NCI-H146 treated with DMSO at 0.1 percent for 48 hours (cell line): ENCODE results near the gene JARID2.
A peak's percentile ranks its signal among the peaks of the same experiment; 100 is the strongest.

ENCODE experiments used
- DNase-seq: peaks from one replicate; lab custom pipeline; 2025; ENCODE audit not compliant: unreplicated experiment; lab: John Stamatoyannopoulos, UW

Gene JARID2

DNA sequence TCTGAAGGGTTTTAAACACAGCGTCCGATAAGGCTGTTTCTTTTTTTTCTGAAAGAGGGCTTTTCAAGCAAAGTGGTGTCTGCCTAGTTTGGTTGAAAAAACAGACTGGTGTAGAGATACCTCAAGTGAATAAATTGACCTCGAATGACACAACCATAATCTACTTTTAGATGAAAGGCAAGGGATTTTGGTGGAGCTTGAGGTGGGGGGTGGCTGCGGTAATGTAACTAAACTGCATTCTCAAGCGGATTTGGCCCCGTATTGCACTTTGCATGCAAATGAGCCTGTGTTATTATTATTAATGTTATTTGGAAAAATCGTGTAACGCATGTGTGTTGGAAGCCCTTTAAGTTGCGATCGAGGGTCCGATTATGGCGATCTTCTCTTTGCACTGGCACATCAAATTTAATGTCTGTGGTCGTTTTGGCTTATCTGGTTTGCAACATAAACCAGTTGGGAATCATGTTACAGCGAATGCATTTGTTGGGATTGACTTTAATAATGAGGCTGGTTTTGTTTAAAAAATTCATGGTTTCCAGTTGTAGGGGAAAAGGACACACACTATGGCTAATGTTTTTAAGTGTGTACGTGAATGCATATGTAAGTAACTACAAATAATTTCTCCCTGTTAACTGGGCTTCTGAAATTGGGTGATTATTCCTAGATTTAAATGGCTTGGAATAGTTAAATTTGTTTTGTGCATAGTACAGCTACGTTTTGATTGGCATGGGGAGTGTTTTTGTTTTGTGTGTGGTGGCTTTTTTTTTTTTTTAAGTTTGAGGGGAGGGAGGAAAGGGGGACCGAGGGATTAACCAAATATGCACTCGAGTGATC lies 1.0 kb downstream of the JARID2 start:
- no peak for DNase-seq

DNA sequence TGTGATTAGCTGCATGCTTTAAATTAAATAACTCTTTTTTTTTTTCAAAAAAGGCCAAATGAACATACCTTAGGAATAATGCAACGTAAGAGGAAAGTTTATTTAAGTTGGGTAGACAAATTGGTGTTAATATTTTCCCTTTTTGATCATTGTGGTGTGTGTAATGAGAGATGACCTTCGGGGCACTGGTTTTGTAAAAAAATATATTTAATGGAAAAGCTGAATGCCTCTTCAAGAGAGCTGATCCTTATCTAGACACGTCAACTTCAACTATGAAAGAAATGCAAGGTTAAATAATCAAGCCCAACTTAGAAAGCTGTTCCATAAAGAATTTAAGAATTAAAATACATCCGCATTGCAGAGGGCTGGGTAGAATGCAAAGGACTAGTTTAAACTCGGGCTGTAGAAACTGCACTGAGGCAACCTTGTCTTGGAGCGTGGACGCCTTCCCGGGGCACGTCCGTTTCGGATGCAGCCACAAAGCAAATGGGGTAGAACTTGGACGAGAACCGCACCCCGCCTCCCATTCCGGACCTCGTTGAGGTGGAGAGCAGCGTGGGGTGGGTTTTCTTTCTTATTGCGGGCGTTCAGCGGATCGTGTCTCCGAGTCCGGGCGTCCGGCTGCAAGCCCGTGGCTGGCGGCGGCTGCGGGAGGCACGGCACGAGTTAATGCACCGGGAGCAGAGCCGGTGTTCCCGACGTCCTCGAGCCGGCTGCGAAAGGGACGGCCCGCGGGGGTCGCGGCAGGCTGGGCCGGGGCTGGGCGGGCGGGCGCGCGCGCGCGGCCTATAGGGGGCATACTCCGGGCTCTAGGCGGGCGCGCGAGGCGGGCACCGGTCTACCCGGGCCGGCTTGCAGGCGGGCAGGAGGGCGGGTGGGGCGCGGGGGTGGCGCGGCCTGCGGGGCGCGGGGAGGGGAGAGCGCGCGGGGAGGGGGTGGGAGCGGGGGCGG lies 1.9 kb downstream of the JARID2 start:
- peak; percentile 34 for DNase-seq

DNA sequence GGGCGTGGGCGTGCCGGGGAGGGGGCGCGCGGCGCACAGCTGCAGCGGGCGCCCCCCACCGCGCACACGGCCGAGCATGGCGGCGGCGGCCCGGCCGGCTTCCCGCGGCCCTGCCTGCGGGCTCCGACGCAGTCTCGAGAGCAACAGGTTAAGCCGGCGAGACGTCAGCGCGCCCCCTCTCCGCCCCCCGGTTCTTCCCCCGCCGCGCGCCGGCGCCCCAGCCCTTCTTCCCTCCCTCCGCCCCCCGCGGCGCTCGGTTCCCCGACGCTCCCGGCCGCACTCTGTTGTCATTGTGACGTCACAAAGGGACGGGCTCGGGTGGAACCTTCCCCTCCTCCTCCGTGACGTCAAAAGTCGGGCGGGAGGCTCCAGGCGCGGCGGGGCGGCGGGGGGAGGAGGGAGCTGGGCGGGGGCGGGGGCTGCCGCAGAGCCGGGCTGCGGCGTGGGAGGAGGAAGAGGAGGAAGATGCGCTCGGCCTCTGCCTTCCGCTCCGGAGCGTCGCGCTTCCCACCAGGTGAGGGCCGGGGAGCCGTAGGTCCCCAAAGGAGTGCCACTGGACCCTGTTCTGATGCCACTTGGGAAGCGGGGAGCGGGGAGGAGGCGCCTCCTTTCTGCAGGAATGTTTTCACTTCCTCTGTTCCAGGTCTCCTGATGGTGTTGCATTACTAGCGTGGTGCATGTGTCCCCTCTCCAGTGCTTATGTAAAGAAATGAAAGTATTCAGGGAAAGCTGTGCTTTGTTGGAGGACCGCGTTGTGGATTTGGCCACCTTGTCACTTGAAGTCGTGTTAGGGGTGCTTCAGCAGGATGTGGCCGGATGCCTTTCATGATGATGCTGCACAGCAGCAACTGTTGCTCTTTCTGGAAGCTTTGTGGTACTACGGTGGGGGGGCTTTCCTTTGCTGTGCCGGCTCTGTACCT lies 2.8 kb downstream of the JARID2 start:
- DNase-seq: peak; percentile 56

DNA sequence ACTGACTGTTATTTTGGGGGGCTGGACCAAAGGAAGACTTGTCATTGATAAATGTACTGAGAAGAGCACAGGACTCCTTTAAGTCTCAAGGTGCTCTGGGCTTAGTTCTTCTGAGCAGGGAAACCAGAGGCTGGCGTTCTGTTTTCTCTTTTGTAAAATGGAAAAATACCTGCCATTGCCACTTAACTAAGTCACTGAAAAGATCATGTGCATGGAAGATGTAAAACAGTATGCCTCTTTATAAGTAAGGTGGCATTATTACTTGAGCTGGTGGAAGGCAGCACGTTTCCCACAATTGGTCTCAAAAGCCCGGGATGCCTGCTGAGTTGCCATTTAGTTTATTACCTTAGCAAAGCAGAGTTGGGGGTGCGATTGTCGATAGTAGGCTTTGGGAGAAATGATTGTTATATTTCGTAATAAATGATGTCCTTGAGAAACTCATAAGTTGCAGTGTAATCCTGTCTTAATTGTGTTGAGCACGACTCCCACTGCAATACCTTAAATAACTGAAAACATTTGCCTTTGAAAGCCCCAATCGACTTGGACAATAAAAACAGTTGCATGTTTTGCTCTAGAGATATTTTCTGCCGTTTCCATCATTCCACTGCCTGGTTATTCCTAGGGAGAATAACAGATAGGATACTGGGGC lies 3.6 kb downstream of the JARID2 start:
- no peak for DNase-seq

DNA sequence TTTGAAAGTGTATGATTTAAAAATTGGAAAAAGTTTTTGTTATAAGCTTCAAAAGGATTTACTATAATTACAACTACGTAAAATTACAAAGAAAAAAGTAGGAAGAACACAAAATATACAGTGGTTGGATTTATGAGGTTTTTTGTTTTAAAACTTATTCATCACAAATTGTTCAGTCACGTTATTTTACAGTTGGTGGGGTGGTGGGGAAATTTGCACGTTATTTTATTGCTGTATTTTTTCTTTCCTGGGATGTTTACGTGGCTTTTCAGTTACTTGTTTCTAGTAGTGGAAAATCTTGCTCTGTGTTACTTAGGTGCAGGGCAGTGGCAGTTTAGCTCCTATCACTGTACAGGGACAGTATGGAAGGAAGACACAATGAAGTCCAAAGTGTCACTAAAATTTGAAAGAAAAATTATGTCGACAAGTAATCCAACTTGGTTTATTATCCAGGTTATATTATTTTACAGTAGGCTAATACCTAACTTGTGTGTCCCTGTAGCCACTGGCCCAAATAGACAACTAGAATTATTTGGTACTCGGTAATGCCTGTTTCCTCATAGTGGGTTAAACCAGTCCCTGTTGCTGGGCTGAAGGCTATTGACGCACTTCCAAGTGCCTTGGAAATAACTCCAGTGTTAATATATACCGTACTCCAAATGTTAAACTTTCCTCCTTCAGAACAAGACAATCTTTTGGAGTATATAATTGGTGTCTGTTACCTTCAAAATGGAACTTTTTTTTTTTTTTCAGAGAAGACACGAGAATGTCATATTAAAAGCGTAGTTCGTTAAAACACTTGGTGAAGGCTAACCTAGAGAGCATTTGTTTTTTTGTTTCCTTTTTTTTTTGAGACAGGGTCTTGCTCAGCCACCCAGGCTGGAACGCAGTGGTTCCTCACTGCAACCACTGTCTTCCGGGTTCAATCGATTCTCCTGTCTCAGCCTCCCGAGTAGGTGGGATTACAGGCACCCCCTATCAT lies 4.6 kb downstream of the JARID2 start:
- DNase-seq: no peak

DNA sequence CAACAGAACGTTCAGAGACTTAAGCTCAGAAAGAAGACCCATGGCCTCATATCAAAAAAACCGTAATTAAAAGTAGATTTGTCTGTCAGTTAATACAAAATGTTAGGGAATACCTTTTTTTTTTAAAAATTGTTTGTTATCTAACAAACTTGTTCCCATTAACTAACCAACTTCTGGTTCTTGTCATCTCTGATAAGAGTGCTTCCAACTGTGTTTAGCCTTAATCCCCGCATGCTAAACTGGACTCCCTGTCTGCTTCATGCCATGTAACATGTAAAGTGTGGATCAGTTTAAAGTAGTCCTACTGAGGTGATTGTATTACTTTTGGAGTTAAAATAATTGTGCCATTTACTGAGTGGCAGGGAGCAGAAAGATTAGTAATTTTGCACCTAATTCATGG lies 6.3 kb downstream of the JARID2 start:
- no peak for DNase-seq

DNA sequence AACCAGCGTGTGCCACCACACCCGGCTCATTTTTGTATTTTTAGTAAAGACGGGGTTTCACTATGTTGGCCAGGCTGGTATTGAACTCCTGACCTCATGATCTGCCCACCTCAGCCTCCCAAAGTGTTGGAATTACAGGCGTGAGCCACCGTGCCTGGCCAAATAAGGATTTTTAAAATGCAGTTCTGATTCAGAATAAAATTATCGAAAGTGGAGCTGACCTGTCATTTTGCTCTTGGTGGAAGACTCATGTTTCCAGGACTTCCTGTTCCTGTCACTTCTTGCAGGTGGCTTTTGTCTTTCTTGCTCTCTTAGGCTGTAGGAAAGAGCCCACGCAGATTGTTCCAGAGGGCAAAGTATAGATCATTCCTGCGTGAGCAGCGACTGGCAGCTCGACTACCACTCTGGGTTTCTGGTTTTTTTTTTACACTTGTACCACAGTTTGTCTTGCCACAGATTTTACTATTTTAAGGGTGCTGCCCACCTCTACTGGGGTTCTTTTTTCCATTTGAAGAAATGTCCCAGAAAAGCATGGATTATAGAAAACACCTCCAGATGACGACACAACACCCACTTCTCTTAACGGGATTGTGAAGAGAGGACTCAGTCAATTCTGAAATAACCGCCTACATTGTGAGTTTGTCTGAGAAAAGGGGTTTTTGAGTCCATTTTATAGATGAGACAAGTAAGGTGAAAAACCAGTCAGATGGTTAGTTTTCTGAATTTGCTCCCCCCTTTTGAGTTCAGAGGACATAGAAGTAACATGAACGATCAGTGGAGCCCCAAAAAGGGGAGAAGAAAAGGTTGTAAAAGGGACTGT lies 7.5 kb downstream of the JARID2 start:
- DNase-seq: no peak

DNA sequence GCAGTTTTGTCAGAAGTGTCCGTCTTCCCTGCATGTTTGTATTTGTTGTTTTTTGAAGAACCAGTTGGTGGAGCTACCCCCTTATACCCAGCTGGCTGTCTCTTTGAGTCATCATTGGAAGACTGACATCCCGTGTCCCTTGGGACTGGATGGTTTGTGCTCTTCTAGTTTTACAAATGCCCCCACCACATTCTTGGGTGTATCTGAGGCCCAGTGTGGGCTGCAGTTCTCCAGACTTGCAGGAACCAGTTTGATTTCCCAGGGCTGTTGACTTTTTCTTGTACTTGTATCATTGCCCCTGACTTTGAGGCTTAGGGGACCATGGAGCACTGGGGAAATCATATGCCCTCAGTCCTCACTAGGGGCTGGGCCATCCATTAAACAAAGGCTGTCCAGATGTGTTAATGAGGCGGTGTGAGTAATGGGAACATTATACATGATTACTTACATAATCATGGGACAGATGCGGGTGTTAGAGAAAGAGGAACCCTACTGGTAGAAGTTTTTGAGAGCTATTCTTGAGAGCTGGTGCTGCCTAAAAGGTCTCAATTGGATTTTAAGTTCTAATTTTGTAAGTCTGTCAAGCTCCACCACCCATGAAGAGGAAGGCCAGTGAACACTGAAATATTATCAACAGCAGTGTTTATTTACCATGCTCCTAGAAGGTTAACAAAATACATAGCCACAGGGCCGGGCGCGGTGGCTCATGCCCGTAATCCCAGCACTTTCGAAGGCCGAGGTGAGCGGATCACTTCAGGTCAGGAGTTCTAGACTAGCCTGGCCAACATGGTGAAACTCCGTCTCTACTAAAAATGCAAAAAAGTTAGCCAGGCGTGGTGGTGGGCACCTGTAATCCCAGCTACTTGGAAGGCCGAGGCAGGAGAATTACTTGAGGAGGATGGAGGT lies 8.5 kb downstream of the JARID2 start:
- no peak for DNase-seq

DNA sequence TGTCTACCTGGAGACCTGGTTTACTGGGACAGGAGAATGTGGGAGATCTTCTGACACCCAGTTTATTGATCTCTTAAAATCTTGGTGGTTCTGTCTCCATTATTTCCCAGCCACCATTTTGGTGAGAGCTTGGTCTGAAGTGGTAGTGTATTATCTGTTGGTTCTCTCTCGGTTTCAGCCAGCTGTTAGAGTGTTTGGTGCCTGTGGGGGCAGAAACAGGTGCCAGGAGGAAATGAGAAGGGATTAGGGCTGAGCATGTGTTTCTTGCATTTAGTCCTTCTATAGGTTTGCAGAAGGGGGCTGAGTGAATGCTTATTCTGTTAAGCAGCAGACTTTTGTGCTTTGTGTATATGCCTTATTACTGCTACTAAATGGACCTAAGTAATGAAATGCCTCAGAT lies 9.6 kb downstream of the JARID2 start:
- DNase-seq: no peak

DNA sequence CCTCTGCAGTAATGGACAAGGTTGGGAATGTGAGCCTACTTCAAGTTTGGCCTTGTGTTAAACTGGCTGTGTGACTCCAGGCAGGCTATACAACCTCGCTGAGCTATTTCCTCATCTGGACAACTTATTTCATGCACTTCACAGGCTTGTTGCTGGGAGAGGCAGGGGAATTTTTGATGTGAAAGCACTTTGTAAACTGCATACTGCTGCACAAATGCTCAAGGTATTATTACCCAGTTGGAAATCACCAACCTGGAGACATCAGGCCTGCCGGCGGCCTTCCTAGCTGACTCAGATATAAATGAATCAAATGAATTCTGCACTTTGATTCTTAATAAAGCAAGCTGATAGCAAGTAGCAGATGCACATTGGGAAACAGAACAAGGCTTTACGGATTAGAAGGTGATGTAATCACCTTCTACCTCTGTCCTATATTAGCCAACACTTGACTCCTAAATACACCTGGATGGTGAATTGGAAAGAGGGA lies 10.1 kb downstream of the JARID2 start:
- DNase-seq: no peak

DNA sequence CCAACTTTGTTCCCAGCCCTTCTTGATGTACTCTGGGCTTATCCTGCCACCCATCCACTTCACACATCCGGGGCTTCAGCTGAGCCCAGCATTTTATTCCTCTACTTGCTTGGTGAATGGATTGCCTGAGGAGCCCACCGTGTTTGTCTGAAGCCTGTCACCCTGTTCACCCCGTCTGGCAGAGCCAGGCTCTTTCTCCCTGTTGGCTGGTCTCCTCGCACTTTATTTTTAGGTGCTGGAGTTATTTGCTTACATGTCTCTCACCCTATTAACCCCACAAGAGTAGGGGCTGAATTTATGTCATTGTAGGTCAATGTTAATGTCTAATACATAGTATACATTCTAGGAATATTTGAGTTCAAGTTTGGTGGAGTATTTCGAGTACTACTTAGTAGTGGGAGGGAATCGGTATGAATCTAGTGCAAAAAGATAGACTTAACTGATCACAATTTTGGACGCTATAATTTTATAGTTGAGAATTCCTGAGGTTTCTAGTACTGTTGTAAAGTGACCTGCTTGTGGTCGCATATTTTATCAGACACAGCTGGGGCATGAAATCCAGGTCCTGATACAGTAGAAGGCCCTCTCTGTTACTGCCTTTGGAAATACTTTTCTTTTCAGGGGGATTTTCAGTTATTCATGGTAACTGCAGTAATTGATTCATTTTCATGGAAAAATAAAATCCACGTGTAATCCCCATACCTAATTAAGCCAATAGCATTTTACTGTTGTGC lies 10.8 kb downstream of the JARID2 start:
- DNase-seq: no peak

DNA sequence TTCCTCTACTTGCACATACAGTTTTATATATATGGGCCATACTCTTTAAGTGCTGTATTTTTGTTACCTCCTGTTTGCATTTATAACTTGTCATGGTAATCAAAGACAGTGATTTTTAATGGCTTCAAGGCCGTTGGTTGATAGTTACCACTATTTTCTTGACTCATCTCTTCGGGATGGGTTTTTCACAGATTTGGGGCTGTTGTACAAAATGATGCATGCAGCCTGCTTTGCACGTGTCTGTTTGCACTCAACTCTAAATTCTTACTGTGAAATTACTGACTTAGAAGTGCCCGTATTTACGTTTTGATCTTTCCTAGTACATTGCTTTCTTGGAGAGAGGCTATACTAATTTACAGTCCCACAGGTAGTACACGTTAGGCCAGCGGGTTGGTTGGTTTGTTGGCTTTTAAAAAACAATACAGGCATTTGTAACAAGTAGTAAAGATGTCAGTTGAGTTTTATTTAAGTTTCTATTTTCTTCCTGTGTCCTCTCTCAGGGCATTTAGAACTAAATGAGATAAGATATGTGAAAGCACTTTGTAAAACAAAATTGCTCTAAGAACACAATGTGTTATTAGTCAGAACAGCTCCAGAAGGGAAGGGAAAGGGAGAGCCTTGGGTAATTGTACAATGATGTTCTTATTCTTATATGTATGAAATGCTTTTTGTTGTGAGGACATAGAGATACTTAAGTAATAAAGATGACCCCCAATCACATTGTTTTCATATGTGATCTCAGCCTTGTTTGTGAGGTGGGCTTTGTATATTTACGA lies 11.7 kb downstream of the JARID2 start:
- no peak for DNase-seq

DNA sequence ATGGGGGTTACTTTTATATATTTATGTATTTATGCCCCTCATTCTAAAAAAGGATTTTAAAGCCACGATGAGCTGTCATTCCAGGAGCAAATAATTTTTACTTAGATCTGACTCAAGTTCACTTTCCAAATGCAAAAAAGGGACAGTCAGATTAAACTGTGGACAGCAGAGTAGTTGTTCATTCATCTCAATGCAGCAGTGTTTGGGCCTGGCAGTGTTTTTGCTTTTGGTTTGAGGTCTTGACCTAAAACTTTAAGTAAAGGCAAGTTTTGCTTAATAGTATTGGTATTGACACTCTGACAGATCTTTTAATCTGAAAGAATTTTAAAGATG lies 13.9 kb downstream of the JARID2 start:
- no peak for DNase-seq

DNA sequence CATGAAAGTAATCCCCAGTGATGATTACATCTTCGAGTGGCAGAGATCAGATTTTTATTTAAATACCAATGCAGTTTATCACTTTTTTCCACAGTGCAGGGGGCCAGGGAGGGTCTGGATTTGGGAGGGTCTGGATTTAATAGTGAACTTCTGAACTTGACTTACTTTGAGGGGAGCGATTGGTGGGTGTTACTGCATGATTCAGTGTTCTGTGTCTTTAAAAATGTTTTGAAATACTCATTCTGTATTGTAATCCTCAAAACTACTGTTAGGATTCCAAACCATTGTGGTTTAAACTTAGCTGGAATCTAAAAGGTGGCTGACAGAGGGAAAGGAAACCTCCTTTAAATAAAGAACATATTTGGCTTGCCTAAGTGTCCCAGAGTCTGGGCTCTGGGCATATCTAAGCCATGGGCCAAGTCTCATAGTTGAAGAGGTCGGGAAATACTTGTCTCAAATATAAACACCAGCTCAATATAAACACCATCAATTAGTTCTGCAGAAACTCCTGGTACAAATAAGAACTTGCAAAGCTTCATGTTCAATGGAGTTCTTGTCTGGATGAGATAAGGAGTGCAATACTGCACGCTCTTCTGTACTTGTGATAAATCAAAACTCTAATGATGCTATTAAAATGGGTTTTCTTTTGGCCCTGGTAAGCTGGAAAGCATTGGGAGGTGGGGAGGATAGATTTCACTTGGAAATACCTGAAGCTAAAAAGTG lies 14.4 kb downstream of the JARID2 start:
- DNase-seq: no peak

DNA sequence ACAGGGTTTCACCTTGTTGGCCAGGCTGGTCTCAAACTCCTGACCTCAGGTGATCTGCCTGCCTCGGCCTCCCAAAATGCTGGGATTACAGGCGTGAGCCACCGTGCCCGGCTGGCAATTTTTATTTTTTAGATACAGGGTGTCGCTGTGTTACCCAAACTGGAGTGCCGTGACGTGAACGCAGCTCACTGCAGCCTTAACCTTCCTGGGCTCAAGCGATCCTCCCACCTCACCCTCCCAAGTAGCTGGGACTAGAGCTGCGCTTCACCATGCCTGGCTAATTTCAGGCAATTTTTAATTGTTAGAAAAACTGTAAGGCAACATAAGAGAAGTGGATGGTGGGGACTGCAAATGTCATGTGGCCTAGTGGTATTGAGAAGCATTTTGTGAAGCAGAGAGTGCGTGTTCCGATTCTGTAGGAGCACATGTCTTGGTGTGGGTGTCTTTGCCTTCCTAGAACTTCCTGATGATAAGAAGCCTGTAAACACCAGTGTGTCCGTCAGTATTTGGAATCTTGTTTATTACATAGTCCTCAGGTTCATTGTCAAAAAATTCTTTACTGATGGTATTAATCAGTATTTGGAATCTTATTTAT lies 18.0 kb downstream of the JARID2 start:
- DNase-seq: no peak
